HG02571 (cell line): ENCODE data around the gene SLC6A13.
"Not testable (repeated sequence)": the region's sequence is repeated elsewhere in the genome, so short reads cannot be mapped to it uniquely, and the experiment has no call there.

Experiments
- ATAC-seq: cut with Tn5 transposase; IDR thresholded peaks from one replicate; pipeline ENCODE4 v1.9.1; 2021; ENCODE audit warnings: mild to moderate bottlenecking, moderate library complexity; ENCODE audit not compliant: unreplicated experiment

Gene SLC6A13

DNA sequence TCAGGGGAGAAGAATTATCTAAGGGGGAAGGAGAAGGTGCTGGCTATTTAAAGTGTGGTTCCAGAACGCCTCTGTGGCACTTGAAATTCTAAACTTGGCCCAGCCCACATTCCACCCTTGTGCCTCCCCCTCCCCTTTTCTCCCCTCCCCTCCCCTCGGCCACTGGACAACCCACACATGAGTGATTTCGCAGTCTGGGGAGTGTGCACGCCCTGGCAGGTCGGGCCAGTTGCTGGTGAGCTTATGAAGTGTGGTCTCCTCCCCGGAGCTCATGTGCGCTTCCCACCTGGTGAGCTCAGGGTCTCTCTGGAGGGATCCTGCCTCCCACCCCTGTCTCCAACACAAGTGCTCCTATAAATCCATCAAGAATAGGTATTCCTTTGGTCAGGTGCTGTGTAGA, at the start of gene SLC6A13:
TSS of gene SLC6A13 (minus strand) at position 20 of the 400 bp plus-strand sequence. CDS start 2,784 bp downstream, outside the sequence.
- ATAC-seq, result no peak

DNA sequence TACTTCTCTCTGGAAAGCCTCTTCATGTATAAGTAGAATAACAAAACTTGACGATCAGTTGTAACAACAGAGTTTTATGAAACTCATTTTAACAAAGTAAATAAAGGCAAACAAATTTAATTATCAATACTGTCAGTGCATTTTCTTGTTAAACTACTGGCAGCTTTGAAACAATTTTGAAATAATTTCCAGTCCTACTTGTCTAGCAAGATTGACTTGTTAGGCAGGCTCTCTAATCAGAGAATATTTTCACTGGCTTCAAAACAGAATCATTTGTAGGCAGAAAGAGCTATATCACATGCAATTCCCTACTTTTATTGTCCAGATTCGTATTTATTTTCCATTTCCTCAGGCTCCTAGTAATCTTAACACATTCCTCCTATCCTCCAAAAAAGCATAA, 45.9 kb upstream of the SLC6A13 start:
- ATAC-seq, result no peak

DNA sequence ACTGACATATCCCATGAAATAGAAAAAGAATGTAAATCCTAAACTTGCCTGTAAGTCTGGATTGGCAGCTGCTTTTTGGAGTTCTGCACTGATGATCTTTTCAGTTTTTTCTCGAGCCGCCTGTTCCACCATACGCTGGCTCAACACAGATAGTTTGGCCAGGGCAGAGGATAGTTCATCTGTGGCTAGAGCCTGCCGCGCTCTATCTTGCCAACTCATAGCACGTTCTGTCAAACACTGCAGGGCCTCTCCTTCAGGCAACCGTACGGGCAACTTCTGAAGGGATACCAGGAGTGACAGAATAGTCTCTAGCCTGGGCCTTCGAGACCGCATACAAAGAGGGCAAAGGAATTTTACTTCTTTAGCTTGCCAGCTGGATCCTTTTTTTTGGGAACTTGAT, 44.8 kb upstream of the SLC6A13 start:
- ATAC-seq, result no peak

DNA sequence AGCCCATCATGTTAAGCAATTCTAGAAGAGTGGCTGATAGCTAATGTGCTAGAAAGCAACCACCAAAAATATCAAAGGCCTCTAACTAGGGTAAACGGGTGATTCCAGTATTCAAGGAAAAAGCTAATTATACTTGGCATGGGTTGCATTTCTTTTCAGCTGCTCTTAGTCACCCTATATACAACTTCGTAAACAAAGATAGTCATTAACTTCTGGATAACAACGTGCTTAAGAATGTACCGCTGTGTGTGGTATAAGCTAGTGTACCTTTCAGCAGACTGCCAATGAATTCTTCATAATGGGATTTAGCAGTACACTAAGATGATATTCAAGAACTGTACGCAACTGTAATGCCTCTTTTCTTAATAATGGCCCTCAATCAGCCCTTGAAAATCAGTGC, 42.2 kb upstream of the SLC6A13 start:
- ATAC-seq, result no peak

- ATAC-seq, result not testable (repeated sequence)
Observed at GRCh38 chr12:302766-303165, 40.1 kb upstream of the SLC6A13 start.

DNA sequence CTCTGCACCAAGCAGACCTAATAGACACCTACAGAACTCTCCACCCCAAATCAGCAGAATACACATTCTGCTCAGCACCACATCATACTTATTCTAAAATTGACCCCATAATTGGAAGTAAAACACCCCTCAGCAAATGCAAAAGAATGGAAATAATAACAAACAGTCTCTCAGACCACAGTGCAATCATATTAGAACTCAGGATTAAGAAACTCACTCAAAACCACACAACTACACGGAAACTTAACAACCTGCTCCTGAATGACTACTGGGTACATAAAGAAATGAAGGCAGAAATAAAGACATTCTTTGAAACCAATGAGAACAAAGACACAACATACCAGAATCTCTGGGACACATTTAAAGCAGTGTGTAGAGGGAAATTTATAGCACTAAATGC, 37.5 kb upstream of the SLC6A13 start:
- ATAC-seq, result not testable (repeated sequence)

GRCh38 chr12:299511-299910, 36.9 kb upstream of the SLC6A13 start:
- ATAC-seq, result not testable (repeated sequence)

DNA sequence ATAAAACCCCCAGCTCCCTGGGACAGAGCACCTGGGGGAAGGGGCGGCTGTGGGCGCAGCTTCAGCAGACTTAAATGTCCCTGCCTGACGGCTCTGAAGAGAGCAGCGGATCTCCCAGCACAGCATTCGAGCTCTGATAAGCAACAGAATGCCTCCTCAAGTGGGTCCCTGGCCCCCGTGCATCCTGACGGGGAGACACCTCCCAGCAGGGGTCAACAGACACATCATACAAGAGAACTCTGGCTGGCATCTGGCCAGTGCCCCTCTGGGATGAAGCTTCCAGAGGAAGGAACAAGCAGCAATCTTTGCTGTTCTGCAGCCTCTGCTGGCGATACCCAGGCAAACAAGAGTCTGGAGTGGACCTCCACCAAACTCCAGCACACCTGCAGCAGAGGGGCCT, 35.4 kb upstream of the SLC6A13 start:
- ATAC-seq, result not testable (repeated sequence)

GRCh38 chr12:295132-295531, 32.5 kb upstream of the SLC6A13 start:
- ATAC-seq, result no peak

GRCh38 chr12:293199-293598, 30.6 kb upstream of the SLC6A13 start:
- no peak for ATAC-seq

DNA sequence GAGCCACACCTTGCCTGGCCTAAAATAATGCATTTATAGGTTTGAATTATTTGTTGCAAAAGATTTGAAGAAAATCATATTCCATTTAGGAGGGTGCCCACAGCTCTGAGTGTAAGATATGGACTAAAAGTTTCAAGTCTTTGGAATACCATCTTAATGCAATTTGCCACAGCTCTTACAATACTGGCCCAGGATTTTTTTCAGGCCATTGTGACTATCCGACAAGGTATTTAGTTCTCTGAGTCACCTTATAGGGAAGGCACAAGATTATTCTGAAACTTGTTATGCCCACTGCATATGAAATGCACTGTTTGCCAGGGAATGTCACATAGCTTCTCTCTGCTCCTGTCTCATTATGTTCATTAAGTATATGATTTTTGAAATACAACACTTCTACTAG, 29.6 kb upstream of the SLC6A13 start:
- no peak for ATAC-seq

GRCh38 chr12:291153-291723, 28.6 kb upstream of the SLC6A13 start:
- no peak for ATAC-seq

DNA sequence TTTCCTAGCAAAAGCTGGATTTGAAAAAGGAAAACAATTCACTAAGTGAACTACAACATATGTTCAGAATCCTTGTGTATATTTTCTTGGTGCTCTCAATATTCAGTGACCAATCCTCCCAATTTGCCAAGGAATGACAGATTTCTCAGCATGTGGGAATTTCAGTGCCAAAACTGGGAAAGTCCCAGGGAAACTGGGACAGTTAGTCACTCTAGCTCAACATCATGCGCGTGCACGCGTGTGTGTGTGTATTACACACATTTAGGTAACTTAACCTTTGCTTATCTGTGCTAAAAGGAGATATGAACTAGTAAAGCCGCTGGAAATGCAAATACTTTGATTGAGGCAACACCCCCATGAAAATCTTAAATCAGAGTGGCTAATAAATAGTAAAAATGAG, 26.1 kb upstream of the SLC6A13 start:
- no peak for ATAC-seq

GRCh38 chr12:286531-287300, 24.1 kb upstream of the SLC6A13 start:
- no peak for ATAC-seq

DNA sequence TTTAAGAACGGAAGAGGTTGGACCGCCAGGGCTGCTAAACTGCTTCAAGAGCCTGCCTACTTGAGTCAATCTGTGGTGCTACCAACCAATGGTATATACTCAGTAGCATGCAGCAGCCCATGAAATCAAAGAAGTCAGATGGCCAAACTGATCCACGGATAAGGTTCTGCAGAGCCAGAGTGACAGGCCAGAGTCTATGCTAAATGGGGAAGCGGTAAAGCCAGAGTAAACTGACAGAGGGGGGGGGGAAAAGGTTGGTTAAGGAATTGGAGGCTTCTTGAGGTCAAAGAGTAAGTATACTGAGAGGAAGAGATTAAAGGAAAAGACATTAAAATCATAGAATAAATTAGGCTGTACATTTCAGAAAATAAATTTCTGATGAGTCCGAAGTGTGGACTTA, 15.4 kb upstream of the SLC6A13 start:
- ATAC-seq, result no peak

GRCh38 chr12:275812-276211, 13.2 kb upstream of the SLC6A13 start:
- ATAC-seq, result no peak

DNA sequence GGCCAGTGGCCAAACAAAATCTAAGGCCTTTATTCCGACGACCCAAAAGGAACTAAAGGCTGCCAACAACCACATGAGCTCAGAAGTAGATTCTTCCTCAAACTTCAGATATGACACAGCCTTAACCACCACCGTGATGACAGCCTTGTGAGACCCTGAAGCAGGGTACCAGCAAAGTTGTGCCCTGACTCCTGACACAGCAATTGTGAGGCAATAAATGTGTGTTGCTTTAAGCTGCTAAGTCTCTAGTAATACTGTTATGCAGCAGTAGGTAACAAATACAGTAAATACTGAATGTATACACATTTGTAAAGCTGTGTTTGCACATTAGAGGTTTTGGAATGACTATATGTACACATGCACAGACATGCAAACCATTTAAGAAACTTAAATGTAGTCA, 10.7 kb upstream of the SLC6A13 start:
- no peak for ATAC-seq

DNA sequence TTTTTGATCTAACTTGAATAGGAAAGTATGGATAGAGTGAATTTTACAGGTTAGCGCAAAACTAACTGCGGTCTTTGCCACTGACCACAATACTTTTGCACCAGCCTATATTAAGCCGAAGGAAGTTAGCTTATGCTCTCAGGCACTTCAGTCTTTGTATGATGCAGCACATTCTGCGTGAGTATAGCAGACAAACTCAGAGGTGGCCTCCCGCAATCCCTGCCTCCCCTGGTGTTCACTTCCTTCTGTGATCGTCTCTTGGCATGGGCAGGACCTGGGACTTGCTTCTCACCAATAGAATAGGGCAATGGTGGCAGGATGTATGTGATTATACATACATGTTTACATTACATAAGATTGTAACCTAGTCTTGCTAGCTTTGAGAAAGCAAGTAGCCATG, 10.3 kb upstream of the SLC6A13 start:
- ATAC-seq, result no peak

DNA sequence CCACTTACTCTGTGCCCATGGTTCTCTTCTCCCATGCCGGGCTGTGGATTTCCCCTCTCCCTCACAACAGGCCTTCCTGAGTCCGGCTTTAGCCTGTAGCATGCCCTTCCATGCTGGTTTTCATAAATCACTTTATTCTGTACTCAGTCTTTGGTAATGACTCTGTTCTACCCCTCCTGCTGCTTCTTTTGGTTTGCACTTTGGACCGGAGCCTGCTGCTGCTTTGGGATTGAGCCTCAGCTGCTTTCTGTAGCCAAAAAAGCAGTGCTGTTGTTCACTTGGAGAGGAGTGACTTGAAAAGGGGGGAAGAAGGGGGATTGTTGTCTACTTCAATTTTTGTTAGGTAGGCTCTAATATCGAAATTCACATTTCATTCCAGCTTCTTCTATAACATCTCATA, 8.5 kb upstream of the SLC6A13 start:
- ATAC-seq, result no peak

- ATAC-seq, result no peak
Observed at GRCh38 chr12:269191-269590, 6.6 kb upstream of the SLC6A13 start.

GRCh38 chr12:268483-268840, 5.8 kb upstream of the SLC6A13 start:
- no peak for ATAC-seq

GRCh38 chr12:267581-268482, 5.2 kb upstream of the SLC6A13 start:
- no peak for ATAC-seq
